ENCODE data around the gene ZG16. TPM values are rescaled to one million over a fixed set of nuclear protein-coding genes. Genes with fewer than 3 reads are reported as not detected.

ZG16 gene
- total and polyA plus RNA-seq, 9 of the 15 experiments (the other 6 are each of a cell fraction or from before 2014, with no cell fraction given): 0.04 TPM; not detected in 8

DNA sequence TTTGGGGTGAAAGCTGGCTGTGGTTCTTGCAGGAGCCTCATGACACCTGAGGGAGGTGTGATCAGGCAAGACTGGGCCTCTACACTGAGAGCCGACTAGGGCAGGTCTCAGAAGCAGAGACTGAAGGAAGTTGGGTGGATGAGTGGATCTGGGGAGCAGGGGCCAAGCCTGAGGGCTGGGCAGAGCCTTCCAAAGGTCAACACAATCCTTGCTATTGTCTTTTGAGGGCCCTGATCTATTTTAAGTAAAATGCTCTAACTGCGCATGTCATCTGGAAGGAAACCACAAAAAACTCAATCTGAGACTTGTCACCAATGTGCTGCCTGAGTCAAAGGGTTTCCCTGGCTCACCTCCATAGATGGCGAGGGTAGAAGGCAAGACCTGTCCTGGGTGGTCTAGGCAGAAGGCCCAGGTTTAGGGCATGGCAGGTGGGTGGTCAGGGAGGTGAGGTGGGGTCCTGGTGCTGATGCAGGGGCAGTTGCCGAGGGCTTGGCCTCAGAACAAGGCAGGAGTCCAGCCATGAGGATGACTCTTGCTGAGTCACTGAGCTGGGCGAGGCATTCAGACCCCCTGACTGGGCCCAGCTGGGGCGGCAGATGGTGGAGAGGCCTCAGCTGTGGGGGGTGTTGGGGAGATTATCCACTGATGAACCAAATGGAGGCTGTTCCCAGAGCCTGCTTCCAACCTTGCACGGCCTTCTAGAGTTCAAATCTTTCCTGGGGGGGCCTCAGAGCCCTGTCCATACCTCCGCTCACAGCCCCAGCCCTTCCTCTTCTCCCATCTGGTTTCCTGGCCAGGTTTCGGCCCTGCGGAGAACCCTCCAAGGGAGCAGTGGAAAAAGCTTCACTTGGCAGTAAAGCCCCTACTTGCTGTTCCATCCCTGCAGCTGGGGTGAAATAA is 47.3 kb downstream of the ZG16 start (continued):
- TF ChIP-seq, protein P1, sequence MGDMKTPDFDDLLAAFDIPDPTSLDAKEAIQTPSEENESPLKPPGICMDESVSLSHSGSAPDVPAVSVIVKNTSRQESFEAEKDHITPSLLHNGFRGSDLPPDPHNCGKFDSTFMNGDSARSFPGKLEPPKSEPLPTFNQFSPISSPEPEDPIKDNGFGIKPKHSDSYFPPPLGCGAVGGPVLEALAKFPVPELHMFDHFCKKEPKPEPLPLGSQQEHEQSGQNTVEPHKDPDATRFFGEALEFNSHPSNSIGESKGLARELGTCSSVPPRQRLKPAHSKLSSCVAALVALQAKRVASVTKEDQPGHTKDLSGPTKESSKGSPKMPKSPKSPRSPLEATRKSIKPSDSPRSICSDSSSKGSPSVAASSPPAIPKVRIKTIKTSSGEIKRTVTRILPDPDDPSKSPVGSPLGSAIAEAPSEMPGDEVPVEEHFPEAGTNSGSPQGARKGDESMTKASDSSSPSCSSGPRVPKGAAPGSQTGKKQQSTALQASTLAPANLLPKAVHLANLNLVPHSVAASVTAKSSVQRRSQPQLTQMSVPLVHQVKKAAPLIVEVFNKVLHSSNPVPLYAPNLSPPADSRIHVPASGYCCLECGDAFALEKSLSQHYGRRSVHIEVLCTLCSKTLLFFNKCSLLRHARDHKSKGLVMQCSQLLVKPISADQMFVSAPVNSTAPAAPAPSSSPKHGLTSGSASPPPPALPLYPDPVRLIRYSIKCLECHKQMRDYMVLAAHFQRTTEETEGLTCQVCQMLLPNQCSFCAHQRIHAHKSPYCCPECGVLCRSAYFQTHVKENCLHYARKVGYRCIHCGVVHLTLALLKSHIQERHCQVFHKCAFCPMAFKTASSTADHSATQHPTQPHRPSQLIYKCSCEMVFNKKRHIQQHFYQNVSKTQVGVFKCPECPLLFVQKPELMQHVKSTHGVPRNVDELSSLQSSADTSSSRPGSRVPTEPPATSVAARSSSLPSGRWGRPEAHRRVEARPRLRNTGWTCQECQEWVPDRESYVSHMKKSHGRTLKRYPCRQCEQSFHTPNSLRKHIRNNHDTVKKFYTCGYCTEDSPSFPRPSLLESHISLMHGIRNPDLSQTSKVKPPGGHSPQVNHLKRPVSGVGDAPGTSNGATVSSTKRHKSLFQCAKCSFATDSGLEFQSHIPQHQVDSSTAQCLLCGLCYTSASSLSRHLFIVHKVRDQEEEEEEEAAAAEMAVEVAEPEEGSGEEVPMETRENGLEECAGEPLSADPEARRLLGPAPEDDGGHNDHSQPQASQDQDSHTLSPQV (IDR thresholded peaks at IDR 0.05): no peak
- TF ChIP-seq, protein P2, sequence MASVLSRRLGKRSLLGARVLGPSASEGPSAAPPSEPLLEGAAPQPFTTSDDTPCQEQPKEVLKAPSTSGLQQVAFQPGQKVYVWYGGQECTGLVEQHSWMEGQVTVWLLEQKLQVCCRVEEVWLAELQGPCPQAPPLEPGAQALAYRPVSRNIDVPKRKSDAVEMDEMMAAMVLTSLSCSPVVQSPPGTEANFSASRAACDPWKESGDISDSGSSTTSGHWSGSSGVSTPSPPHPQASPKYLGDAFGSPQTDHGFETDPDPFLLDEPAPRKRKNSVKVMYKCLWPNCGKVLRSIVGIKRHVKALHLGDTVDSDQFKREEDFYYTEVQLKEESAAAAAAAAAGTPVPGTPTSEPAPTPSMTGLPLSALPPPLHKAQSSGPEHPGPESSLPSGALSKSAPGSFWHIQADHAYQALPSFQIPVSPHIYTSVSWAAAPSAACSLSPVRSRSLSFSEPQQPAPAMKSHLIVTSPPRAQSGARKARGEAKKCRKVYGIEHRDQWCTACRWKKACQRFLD (CRISPR knock-in tag; IDR thresholded peaks at IDR 0.05): no peak
- no peak for TF ChIP-seq ZNF253 (CRISPR knock-in tag; conservative IDR thresholded peaks at IDR 0.05)
- TF ChIP-seq HDAC6 (IDR thresholded peaks at IDR 0.05; ENCODE audit: low read depth, low read length): no peak
- no peak for TF ChIP-seq CBX1 (IDR thresholded peaks at IDR 0.05; ENCODE audit: low read depth)
- no peak for TF ChIP-seq TAF9B (IDR thresholded peaks at IDR 0.05; ENCODE audit: partially characterized antibody)
- no peak for TF ChIP-seq POU5F1 (IDR thresholded peaks at IDR 0.05; ENCODE audit: borderline replicate concordance, low read depth, low read length, partially characterized antibody)
- TF ChIP-seq NCOA2 (IDR thresholded peaks at IDR 0.05; ENCODE audit: partially characterized antibody in 2 of 2): no peak
- no peak for TF ChIP-seq RHOXF2B (CRISPR knock-in tag; conservative IDR thresholded peaks at IDR 0.05)
- TF ChIP-seq, protein P3, sequence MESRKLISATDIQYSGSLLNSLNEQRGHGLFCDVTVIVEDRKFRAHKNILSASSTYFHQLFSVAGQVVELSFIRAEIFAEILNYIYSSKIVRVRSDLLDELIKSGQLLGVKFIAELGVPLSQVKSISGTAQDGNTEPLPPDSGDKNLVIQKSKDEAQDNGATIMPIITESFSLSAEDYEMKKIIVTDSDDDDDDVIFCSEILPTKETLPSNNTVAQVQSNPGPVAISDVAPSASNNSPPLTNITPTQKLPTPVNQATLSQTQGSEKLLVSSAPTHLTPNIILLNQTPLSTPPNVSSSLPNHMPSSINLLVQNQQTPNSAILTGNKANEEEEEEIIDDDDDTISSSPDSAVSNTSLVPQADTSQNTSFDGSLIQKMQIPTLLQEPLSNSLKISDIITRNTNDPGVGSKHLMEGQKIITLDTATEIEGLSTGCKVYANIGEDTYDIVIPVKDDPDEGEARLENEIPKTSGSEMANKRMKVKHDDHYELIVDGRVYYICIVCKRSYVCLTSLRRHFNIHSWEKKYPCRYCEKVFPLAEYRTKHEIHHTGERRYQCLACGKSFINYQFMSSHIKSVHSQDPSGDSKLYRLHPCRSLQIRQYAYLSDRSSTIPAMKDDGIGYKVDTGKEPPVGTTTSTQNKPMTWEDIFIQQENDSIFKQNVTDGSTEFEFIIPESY (CRISPR knock-in tag; IDR thresholded peaks at IDR 0.05): no peak
- no peak for TF ChIP-seq ESRRA (IDR thresholded peaks at IDR 0.05; ENCODE audit: borderline replicate concordance, low read depth)
- no peak for TF ChIP-seq FOXP1 (CRISPR knock-in tag; IDR thresholded peaks at IDR 0.05)
- TF ChIP-seq, protein P4, sequence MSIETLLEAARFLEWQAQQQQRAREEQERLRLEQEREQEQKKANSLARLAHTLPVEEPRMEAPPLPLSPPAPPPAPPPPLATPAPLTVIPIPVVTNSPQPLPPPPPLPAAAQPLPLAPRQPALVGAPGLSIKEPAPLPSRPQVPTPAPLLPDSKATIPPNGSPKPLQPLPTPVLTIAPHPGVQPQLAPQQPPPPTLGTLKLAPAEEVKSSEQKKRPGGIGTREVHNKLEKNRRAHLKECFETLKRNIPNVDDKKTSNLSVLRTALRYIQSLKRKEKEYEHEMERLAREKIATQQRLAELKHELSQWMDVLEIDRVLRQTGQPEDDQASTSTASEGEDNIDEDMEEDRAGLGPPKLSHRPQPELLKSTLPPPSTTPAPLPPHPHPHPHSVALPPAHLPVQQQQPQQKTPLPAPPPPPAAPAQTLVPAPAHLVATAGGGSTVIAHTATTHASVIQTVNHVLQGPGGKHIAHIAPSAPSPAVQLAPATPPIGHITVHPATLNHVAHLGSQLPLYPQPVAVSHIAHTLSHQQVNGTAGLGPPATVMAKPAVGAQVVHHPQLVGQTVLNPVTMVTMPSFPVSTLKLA (conservative IDR thresholded peaks at IDR 0.05): no peak
- TF ChIP-seq, protein P5, sequence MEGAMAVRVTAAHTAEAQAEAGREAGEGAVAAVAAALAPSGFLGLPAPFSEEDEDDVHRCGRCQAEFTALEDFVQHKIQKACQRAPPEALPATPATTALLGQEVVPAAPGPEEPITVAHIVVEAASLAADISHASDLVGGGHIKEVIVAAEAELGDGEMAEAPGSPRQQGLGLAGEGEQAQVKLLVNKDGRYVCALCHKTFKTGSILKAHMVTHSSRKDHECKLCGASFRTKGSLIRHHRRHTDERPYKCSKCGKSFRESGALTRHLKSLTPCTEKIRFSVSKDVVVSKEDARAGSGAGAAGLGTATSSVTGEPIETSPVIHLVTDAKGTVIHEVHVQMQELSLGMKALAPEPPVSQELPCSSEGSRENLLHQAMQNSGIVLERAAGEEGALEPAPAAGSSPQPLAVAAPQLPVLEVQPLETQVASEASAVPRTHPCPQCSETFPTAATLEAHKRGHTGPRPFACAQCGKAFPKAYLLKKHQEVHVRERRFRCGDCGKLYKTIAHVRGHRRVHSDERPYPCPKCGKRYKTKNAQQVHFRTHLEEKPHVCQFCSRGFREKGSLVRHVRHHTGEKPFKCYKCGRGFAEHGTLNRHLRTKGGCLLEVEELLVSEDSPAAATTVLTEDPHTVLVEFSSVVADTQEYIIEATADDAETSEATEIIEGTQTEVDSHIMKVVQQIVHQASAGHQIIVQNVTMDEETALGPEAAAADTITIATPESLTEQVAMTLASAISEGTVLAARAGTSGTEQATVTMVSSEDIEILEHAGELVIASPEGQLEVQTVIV (CRISPR knock-in tag; IDR thresholded peaks at IDR 0.05; ENCODE audit: borderline replicate concordance): no peak
